GM12864 (cell line): ENCODE results near the gene INTS14.
A peak's percentile ranks its signal among the peaks of the same experiment; 100 is the strongest.

ENCODE experiments used
- DNase-seq: peaks from one replicate; pipeline ENCODE4 v3.0.0-alpha.2; 2011; ENCODE audit warnings: low read depth
- H3K4me3 ChIP-seq: 2 replicates; pipeline ENCODE4 v1.5.1; 2011; ENCODE audit warnings: mild to moderate bottlenecking, low read depth, low read length, control low read depth
- CTCF ChIP-seq: IDR thresholded peaks from 2 replicates; pipeline ENCODE4 v1.5.1; 2011; ENCODE audit warnings: low read depth, mild to moderate bottlenecking, moderate library complexity, low read length, control low read depth, inconsistent platforms; ENCODE audit errors: missing control alignments

INTS14 gene

GRCh38 chr15:65610871-65611718 is at the start of gene INTS14:
TSS of gene INTS14 (minus strand) at chr15:65611131. CDS start at chr15:65607380, 3,751 bp downstream.
- peak; percentile 81 for DNase-seq
- H3K4me3 ChIP-seq = peak within 1 kb of the TSS; percentile 87
- peak; percentile 66 for TF ChIP-seq CTCF

GRCh38 chr15:65659502-65660052 is 48.6 kb upstream of the INTS14 start:
- H3K4me3 ChIP-seq = no peak overlapping the region
- DNase-seq = no peak
- TF ChIP-seq CTCF = no peak

GRCh38 chr15:65655457-65655856 is 44.5 kb upstream of the INTS14 start:
- TF ChIP-seq CTCF = no peak
- no peak for DNase-seq
- H3K4me3 ChIP-seq = no peak overlapping the region

- no peak for DNase-seq
- no peak overlapping the region for H3K4me3 ChIP-seq
- TF ChIP-seq CTCF = no peak
Measured at GRCh38 chr15:65655026-65655425, 44.1 kb upstream of the INTS14 start.

- H3K4me3 ChIP-seq = no peak overlapping the region
- no peak for TF ChIP-seq CTCF
- no peak for DNase-seq
Measured at GRCh38 chr15:65653801-65654521, 43.0 kb upstream of the INTS14 start.

- H3K4me3 ChIP-seq = no peak overlapping the region
- no peak for TF ChIP-seq CTCF
- DNase-seq = no peak
Measured at GRCh38 chr15:65653341-65653740, 42.4 kb upstream of the INTS14 start.
